DND-41 (cell line): ENCODE results near the gene UBAP2.

Source experiments
- ATAC-seq: fragments of 200-7000 bp; cut with Tn5 transposase; 3 replicates; pipeline ENCODE4 v1.9.1; 2021; ENCODE audit warnings: low read depth; ENCODE audit not compliant: insufficient read depth
- DNase-seq: peaks from one replicate; pipeline ENCODE4 v3.0.0-alpha.2; 2020
- H2AFZ ChIP-seq: 2 replicates; pipeline ENCODE4 v1.6.0; 2012; ENCODE audit warnings: low read depth, low read length
- H3K27ac ChIP-seq: 2 replicates; pipeline ENCODE4 v1.5.1; 2012; ENCODE audit warnings: low read length, inconsistent platforms
- H3K27me3 ChIP-seq: fragments of 200-600 bp; sonication (generic); 2 replicates; pipeline ENCODE4 v1.6.0; 2012; ENCODE audit warnings: low read length, mild to moderate bottlenecking, inconsistent platforms; ENCODE audit not compliant: insufficient read depth, poor library complexity
- H3K36me3 ChIP-seq: 2 replicates; pipeline ENCODE4 v1.5.1; 2012; ENCODE audit warnings: low read length, inconsistent platforms; ENCODE audit not compliant: insufficient read depth
- H3K4me1 ChIP-seq: 2 replicates; pipeline ENCODE4 v1.5.1; 2012; ENCODE audit warnings: mild to moderate bottlenecking, low read length; ENCODE audit not compliant: insufficient read depth
- H3K4me2 ChIP-seq: 2 replicates; pipeline ENCODE4 v1.6.0; 2012; ENCODE audit warnings: mild to moderate bottlenecking, moderate library complexity, low read length, inconsistent platforms; ENCODE audit not compliant: insufficient read depth
- H3K4me3 ChIP-seq, 2 experiments: fragments of 200-600 bp in 1 of 2; shearing (Covaris generic) in 1 of 2; 2 replicates each; pipeline ENCODE4 v1.5.1; 2012 to 2016; ENCODE audit warnings: inconsistent platforms in 2 of 2, low read length in 2 of 2, mild to moderate bottlenecking in 2 of 2, low read depth in 1 of 2, moderate library complexity in 1 of 2
- H3K79me2 ChIP-seq: 2 replicates; pipeline ENCODE4 v1.6.0; 2012; ENCODE audit warnings: low read length, inconsistent platforms; ENCODE audit not compliant: insufficient read depth
- H3K9ac ChIP-seq: 2 replicates; pipeline ENCODE4 v1.6.0; 2012; ENCODE audit warnings: low read depth, mild to moderate bottlenecking, inconsistent platforms, low read length, moderate library complexity
- H3K9me3 ChIP-seq: 2 replicates; pipeline ENCODE4 v1.5.1; 2012; ENCODE audit warnings: low read length, moderate library complexity, mild to moderate bottlenecking, inconsistent platforms; ENCODE audit not compliant: insufficient read depth, severe bottlenecking
- H4K20me1 ChIP-seq: 2 replicates; pipeline ENCODE4 v1.6.0; 2012; ENCODE audit warnings: low read length; ENCODE audit not compliant: insufficient read depth
- EZH2 ChIP-seq: IDR thresholded peaks from 3 replicates; pipeline ENCODE4 v1.6.1; 2012; ENCODE audit warnings: borderline replicate concordance, low read depth, mild to moderate bottlenecking, moderate library complexity, low read length, inconsistent platforms; ENCODE audit not compliant: severe bottlenecking
- TF ChIP-seq, protein P1 (sequence below): IDR thresholded peaks from 2 replicates; pipeline ENCODE4 v1.5.1; 2012; ENCODE audit warnings: borderline replicate concordance, low read length, moderate library complexity, mild to moderate bottlenecking; ENCODE audit not compliant: poor library complexity, severe bottlenecking; ENCODE audit errors: extremely low read depth

The UBAP2 gene

DNA sequence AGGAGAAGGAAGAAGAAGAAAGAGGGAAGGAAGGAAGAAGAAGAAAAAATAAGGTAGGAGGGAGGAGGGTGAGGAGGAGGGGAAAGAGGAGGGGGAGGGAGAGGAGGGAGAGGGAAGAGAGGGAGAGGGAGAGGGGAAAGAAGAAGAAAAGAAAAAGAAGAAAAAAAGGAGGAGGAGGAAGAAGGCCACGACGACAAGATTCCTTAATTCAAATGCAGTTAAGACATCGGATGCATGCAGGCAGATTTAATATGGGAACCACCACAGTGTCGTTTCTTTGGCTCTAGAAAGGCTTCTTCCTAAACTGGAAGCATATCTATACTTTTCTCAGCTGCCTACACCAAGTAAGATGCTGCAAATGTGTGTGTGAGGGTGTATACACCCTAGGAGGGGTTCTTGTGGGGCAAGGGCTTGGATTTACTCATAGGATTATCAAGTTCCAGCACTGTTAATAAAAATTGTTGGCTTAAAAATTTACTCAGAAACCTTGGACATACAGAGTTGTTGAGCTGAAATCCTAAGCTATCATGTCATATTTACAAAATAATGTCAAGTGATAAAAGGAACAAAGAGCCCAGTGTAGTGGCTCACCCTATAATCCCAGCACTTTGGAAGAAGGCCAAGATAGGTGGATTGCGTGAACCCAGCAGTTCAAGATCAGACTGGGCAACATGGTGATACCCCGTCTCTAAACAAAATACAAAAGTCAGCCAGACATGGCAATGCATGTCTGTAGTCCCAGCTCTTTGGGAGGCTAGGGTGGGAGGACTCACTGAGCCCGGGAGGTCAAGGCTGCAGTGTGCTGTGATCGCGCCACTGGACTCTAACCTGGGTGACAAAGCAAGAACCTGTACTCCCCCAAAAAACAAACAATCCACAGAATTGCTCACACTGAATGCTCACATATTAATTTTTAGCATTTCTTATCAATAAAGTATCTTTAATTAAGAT, 108.5 kb downstream of the UBAP2 start:
- H3K79me2 ChIP-seq: no peaks in the 10 kb centered on the region
- no peak overlapping the region for H3K9ac ChIP-seq
- no peak overlapping the region for H3K4me3 ChIP-seq
- ATAC-seq: no peak
- DNase-seq: no peak
- no peak overlapping the region for H3K4me2 ChIP-seq
- TF ChIP-seq EZH2: no peak
- TF ChIP-seq, protein P1, sequence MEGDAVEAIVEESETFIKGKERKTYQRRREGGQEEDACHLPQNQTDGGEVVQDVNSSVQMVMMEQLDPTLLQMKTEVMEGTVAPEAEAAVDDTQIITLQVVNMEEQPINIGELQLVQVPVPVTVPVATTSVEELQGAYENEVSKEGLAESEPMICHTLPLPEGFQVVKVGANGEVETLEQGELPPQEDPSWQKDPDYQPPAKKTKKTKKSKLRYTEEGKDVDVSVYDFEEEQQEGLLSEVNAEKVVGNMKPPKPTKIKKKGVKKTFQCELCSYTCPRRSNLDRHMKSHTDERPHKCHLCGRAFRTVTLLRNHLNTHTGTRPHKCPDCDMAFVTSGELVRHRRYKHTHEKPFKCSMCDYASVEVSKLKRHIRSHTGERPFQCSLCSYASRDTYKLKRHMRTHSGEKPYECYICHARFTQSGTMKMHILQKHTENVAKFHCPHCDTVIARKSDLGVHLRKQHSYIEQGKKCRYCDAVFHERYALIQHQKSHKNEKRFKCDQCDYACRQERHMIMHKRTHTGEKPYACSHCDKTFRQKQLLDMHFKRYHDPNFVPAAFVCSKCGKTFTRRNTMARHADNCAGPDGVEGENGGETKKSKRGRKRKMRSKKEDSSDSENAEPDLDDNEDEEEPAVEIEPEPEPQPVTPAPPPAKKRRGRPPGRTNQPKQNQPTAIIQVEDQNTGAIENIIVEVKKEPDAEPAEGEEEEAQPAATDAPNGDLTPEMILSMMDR: no peak
- peaks cover 76% of the 10 kb centered on the region for H3K36me3 ChIP-seq
- H3K27ac ChIP-seq: no peak overlapping the region
- no peaks in the 10 kb centered on the region for H4K20me1 ChIP-seq
- H3K4me1 ChIP-seq: no peaks in the 10 kb centered on the region
- no peak overlapping the region for H2AFZ ChIP-seq
- H3K9me3 ChIP-seq: no peaks in the 10 kb centered on the region
- no peaks in the 10 kb centered on the region for H3K27me3 ChIP-seq

DNA sequence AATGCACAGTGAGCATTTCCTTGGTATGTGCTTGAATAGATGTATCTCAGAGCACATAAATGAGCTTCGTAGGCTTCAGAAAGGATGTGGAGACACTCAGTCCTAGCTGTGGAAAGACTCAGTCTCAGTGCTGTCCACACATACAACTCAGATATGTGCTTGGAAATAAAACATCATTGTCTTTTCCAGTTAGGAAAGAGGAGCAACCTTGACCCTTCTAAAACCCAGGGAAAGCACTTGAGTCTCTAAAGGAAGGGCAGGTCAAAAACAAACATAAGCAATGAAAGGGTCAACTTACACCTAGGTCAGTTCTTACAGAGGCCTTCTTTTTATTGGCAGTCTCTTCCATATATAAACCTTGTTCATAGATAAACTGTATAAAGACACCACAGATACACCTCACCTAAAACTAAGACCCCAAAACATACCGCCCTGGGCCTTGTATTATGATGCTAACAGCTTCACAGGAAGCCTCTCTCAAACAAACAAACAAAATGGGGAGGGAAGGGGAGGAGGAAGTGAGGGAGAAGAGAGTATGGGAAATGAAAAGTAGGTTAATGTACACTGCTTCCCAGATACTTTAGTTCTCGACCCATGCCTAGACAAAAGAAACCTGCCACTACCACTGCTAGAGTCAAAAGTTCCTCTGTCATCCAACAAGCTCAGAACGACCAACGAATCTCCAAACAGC, 114.4 kb downstream of the UBAP2 start:
- TF ChIP-seq EZH2: no peak
- TF ChIP-seq, protein P1: no peak
- Histone ChIP-seq H3K9ac (no peak overlapping the region), H3K4me3 (no peak overlapping the region), H3K36me3 (peaks cover 82% of the 10 kb centered on the region), H3K79me2 (no peaks in the 10 kb centered on the region), H4K20me1 (no peaks in the 10 kb centered on the region; the same call in 1 of the 2 replicates), H3K27me3 (no peaks in the 10 kb centered on the region), H3K4me1 (no peaks in the 10 kb centered on the region), H2AFZ (no peak overlapping the region), H3K9me3 (no peaks in the 10 kb centered on the region), H3K4me2 (no peak overlapping the region), H3K27ac (no peak overlapping the region)
- ATAC-seq (no peak), DNase-seq (no peak)

DNA sequence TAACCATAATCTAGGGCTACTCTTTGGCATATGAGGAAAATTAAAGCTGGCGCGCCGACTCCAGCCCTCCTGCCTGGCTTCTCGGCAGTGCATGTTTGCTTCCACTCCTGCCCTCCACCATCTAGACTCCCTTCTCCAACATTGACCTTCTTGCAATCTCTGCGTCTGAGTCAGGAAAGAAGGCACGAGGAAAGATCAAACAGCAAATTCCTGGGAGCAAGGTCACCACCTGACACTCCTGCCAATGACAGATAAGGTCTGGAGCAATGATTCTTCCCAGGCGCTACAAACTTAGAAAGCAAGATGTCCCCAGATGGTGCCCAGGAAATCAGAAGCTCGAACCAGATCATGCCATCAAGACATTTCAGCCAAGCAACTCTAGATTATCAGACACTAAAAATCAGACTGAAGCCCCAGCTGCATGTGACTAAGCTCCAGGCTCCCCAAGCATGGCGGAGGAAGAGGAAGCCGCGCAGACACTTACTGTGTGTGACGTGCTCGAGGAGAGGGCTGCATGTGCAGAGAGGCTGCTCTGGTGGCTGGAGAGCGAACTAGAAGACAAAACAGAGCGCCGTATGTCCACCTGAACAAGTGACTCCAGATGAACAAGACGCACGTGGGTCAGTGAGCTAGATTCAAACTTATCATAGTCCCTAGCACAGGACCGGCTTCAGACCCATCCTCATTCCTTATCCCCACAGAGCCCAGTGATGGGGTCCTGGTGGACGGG, 116.4 kb downstream of the UBAP2 start:
- no peak overlapping the region for H3K4me2 ChIP-seq
- peaks cover 92% of the 10 kb centered on the region for H3K36me3 ChIP-seq
- DNase-seq (no peak), ATAC-seq (no peak)
- no peaks in the 10 kb centered on the region for H3K27me3 ChIP-seq
- H2AFZ ChIP-seq: no peak overlapping the region
- peaks cover 3% of the 10 kb centered on the region; the same call in 1 of the 2 replicates for H4K20me1 ChIP-seq
- H3K27ac ChIP-seq: no peak overlapping the region
- TF ChIP-seq, protein P1: no peak
- no peak for TF ChIP-seq EZH2
- no peak overlapping the region for H3K9ac ChIP-seq
- no peaks in the 10 kb centered on the region for H3K4me1 ChIP-seq
- H3K9me3 ChIP-seq: no peaks in the 10 kb centered on the region
- no peak overlapping the region for H3K4me3 ChIP-seq
- H3K79me2 ChIP-seq: no peaks in the 10 kb centered on the region
